ENCODE measurements around the gene ARNT2.

ARNT2 gene

DNA sequence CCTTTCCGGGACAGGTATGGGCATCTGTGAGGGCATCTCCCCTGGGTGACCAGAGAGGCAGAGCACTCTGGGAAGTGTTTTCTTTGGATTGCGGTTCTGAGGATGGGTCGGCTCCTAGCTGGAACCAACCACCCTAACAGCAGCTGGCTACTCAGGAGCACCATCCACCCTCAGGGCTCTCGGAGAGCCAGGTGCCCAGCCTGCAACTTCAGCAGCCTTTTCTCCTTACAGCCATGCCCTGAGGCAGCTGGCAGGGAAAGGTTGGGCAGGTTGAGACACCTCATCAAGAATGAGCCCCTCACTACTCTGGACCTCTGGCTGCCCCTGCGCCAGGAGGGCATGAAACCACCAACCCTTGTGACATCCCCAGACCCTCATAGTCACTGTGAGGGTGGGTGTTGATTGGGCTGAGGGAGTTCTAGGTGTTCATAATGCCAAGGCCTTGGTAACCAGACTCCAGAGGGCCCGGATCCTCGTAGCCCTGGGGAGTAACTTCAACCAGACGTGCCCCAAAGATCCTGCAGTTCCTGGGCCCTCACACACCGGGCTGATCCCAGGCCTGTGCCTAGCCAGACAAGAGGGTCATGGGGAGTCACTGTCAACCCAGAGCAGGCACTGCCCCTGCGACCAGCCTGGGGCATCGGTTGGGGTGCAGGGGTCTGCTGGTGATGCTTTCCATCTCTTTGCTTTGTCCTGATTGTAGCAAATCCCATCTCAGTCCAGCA is 176.5 kb downstream of the ARNT2 start:
- DNase-seq: no peak

DNA sequence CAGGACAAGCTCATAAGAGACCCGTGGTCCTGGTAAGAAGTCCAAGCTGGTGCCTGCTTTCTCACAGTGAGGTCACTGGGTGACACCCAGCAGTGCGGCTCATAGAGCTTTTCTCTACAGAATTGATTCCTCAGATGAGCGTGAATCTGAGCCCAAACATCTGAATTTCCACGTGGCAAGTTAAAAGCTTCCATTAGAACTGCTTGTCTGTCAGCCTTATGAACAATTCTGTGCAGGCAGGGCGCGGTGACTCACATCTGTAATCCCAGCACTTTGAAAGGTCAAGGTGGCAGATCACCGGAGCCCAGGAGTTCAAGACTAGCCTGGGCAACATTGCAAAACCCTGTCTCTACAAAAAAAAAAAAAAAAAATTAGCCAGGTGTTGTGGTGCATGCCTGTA is 177.8 kb downstream of the ARNT2 start:
- peak; percentile 51 for DNase-seq

GRCh38 chr15:80582816-80583423 is 178.7 kb downstream of the ARNT2 start:
- DNase-seq: peak; percentile 41

DNA sequence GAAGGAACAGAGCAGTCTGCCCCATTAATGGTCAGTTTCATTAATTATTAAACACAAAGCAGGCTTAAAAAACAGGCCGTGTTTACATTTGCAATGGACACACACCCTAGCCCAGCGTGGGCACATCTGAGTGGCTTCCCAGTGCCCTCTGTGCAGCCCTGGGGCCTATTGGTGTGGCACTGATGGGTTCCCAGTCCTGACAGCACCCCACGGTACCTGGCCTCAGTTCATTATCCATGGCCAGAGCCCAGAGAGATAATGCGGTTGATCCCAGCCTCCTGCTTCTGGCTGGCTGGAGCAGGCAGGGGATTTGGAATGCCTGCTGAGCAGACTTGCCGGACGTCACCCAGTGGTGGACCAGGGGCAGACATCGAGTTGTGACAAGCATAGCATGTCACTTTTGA is 180.4 kb downstream of the ARNT2 start:
- no peak for DNase-seq

GRCh38 chr15:80584973-80585525 is 180.9 kb downstream of the ARNT2 start:
- peak; percentile 43 for DNase-seq

DNA sequence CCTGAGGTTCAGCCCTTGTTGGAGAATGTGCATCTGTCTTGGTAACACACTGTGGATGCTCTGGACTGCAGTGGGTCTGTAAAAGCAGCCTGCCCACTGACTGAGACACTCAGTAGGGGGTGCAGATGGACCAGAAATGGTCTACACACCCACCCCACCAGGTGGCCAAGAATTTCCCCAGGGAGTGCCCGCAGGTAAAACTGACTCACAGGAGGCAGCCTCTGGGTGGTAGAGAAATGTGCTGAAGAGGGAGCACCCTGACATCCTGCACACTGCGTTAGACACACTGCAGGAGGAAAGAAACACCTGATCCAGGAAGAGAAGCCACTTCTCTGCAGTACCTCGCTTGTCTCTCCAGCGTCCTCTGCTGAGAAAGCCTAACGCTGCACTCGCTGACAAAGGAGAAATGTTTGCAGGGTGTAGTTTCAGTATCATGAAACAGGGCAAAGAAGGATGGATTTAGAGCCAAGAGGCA is 181.4 kb downstream of the ARNT2 start:
- DNase-seq: peak; percentile 49

DNA sequence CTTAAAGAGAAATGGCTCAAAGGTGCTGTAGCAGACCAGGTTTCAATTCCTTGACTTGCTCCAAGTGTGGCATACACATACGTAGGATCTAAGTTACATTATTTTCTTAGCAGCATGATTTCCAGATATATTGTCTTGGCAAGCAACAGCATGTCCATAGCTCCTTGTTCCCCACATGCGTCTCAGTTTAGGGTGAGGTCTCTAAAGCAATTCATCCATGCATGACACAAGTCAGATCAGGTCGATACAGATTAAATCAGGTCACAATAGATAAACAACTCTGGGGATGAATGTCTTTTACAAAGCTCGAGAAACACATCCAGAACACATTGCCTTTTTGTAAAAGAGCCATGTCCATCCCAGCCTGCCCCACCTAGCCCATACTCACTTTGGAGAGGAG is 182.0 kb downstream of the ARNT2 start:
- no peak for DNase-seq

DNA sequence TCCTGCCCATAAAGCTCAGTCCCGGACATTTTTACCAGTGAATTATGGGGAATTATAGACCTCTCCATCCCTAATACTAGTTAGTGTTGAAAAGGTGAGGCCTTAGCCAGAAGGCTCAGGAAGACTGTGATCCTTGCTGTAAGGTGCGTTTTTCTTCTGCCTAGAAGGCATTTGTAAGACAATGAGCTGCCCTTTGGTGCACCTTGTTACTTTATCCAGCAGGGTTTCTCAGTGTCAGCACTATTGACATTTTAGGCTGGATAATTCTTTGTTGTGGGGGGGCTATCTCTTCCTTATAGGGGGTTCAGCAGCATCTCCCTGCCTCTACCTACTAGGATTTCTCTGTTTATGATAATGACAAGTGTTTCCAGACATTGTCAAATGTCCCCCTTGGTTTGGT is 182.8 kb downstream of the ARNT2 start:
- peak; percentile 10 for DNase-seq

- no peak for DNase-seq
Observed at GRCh38 chr15:80587816-80588456, 183.8 kb downstream of the ARNT2 start.

DNA sequence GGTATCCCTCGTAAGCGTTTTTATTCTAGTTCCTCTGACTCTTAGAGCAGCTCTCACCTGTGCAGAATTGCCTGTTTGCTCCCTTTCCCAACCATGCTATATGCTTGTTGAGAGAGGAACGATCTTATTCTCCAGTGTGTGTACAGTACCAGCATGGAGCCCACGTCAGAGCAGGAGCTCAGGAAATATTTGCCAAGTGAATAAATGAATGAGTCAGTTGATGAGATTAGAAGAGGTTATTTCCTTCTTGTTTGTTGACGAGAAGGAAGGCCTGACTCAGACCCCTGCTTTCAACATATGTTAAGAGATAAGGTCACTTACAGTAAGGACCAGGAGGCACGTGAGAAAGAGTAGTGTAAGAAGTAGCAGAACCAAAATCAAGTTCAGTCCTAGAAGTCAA is 184.6 kb downstream of the ARNT2 start:
- no peak for DNase-seq

- DNase-seq: no peak
Observed at GRCh38 chr15:80590761-80591355, 186.7 kb downstream of the ARNT2 start.

- DNase-seq: no peak
Observed at GRCh38 chr15:80591471-80591870, 187.3 kb downstream of the ARNT2 start.

DNA sequence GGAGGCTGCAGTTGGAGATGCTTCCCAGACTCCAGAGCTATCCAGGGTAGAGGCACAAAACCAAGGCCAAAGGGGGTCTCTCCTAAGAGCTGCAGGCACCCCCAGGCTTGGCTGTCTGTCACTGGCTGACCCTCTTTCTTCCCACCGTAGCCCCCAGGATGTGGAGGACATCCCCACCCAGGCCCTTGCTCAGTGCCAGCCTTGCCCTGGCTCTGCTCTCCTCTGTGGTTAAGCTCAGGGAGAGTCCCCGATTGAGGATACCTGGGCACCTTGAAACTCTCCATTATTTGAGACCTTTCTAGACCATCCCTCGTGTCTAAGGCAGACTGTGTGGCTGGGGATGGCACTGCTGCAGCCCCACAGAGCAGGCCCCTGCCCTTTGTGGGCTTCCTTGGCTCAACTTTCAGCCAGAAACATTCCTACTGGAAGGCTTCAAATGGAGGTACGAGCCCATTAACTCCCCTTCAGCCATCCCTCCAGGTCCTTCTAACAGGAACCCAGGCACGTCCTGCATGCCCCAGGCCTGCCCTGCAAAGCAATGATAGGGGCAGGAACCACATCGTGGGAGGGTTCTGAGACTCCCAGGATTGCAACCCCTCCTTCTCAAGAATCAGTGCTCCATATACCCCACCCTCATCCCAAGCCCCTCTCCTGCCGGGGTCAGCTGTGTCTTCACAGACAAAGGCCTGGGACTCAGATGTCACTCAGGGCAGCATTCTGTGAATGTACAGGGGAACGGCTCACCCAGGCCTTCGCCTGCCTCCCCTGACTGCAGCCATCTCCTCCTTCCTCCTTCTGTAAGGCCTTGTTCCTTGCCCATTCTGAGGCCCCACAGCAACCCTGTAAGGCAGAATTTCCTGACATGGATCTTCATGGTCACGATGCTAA is 188.0 kb downstream of the ARNT2 start:
- no peak for DNase-seq

DNA sequence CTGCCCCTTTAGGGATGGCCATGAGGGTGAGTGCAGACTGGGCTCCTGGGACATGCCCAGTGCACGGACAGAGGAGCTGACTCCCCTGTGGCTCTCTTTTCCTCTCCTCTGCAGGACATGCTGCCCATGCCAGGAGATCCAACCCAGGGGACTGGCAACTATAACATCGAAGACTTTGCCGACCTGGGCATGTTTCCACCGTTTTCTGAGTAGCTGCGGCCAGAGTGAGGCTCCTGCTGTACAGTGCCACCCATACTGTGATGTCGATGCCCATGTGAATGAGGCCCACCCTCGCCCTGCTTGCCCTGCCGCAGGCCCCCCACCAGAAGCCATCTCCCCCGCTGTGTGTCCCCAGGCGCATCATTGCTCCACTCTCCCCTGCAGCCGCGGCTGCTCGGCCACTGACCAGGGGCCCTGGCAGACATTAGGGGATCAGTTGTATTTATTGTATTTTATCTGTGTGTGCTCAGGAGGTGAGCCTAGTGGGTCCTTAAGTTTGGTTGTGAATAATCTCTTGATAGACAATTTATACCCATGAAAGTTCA is 189.4 kb downstream of the ARNT2 start:
- no peak for DNase-seq

DNA sequence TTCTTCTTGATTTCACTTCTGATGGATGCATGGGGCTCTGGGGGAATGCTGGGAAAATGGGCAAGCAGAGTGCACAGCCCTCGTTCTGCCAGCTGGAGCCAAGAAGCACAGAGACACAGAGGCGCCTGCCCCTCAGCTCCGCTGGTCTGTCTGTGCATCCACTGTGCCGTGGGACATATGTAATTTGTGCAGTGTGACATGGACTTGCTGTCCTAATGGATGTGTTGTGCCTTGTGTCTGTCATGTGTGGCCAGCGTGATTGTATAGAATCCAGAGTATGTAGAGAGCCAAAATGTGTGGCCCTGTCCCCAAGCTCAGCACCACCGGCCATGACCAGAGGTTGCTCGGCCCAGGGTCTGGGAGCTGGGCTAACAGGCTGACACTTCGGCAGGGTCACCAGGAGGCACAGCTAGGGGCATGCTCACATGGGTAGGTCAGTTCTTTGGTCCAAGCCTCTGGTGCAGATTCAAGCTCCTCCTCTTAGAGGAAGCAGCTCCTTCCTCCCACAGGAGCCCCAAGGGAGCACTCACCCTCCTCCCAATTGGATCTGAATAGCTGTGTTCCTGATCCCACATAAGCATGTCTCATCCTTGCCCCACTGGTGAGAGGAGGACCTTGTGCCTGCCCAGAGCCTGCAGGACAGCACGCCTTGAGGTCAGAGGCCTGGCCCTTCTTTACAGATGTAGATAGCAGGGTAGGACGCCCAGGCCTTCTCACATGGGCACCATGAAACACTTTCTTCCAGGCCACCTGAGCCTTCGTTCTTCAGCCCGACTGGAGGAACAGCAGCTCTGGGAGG is 190.1 kb downstream of the ARNT2 start:
- no peak for DNase-seq

DNA sequence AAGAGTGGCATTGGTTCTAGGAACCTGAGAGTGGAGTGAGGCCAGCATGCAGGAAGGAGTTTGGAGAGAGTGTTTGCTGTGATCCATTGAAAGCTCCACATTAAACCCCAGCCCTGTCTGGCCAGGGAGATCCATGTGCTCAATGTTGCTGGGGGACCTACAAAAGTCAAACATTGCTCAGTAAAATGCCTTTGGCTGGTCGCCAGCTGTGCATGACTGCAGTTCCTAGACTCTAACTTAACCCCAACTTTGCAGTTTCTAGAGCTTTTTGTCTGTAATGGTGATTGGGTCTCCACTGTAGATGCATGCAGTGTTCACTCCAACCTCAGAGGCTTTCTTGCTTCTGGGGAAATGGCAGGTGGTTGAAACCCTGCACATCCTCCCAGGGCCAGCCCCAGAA is 191.2 kb downstream of the ARNT2 start:
- no peak for DNase-seq

DNA sequence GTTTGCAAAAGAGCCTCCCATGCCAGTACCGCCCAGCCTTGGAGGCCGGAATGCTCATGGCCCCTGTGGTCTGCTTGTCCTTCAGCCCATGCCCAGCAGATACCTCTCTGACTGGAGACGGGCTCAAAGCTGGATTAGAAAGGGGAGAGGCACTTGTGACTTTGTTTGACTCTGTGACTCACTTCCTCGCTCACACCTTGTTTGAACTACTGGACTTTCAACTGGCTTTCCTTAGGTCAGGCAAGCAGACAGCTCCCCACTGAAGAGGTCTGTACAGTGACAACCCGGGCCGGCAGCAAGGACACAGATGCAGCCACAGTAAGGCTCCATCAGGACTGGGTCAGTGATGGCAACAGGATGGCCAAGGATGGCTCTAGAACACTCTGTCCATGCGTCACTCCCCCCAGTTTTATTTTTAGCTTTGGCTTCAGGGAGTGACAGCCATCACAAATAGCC is 192.4 kb downstream of the ARNT2 start:
- peak; percentile 44 for DNase-seq

GRCh38 chr15:80597076-80597475 is 192.9 kb downstream of the ARNT2 start:
- DNase-seq: peak; percentile 40

GRCh38 chr15:80599359-80599758 is 195.2 kb downstream of the ARNT2 start:
- no peak for DNase-seq

- no peak for DNase-seq
Observed at GRCh38 chr15:80600626-80601025, 196.4 kb downstream of the ARNT2 start.

DNA sequence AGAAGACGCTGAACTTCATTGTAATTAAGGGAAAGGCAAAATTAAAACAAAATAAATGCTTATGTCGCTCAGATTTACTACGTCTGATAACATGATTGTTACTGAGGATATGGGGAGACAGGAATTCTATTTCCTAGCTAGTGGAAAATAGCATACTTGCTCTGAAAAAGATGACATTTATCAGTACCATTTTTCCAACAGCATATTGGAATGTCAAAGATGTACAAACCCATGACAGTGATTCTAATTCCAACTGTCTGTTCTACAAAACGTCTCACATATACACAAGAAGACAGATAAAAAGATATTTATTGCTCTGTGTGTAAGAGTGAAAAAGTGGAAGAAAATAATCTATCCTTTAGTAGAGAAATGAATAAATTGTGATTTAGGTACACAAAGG is 197.1 kb downstream of the ARNT2 start:
- no peak for DNase-seq

Data from islet precursor cell (in vitro differentiated cells).